Mammary epithelial cell (primary cell): ENCODE results near the gene HOXB4.

Source experiments
- CTCF ChIP-seq, 2 donors: IDR thresholded peaks in 1 of 2; conservative IDR thresholded peaks in 1 of 2; 2 replicates each; pipeline ENCODE4 v1.5.1; 2011 to 2012; ENCODE audit warnings: inconsistent platforms in 2 of 2, low read length in 2 of 2, mild to moderate bottlenecking in 2 of 2, control low read depth in 1 of 2, low read depth in 1 of 2; ENCODE audit not compliant: insufficient read depth in 1 of 2; ENCODE audit errors: extremely low read depth in 1 of 2
- EZH2 ChIP-seq: IDR thresholded peaks from 2 replicates; pipeline ENCODE4 v1.6.1; 2012; ENCODE audit warnings: low read length, inconsistent platforms, borderline replicate concordance

DNA sequence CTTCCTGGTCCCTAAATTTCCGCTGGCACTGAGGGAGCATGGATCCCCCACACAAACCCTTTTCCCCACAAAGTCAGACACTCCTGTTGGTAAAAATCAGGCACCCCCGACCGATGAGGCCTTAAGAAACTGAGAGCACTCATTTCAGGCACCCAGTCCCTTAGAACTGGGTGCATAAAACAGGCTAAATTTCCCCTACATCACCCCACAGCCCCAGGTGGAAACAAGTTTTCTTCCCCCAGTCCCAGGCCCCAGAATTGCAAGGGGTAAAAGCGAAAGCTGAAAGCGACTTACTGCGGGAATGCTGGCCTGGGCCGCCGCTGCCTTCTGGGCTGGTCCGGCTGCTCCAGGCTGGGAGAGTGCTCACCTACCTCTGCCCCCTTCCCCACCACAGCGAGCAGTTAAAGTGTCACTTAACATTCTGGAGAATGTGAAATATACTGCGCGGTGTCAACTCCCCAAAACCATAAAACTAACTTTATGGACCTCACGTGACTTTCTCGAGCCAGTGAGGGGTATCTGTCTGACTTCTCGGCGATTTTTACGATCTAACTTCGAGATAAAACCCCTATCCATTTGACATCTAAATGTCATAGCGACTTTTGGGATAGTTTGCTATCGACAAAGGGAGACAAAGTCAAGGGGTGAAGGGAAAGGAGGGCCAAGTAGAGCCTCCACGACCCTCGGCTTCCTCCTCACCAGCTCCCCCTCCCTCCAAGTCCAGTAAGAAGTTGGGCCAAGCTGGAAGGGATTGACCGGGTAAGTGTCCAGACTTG lies 11.9 kb upstream of the HOXB4 start, which contains the start of gene HOXB3:
- TF ChIP-seq CTCF (conservative IDR thresholded peaks at IDR 0.05 in 1 of 2, IDR thresholded peaks at IDR 0.05 in 1 of 2; ENCODE audit: extremely low read depth in 1 of 2, insufficient read depth in 1 of 2, low read depth in 1 of 2, low read length in 2 of 2) (no peak), EZH2 (no peak)
